ENCODE measurements around the gene MDFI. TPM values are rescaled to one million over a fixed set of nuclear protein-coding genes. Genes with fewer than 3 reads are reported as not detected.

MDFI gene
- total RNA-seq, 1 experiment from 2014 or later: 86.2 TPM

DNA sequence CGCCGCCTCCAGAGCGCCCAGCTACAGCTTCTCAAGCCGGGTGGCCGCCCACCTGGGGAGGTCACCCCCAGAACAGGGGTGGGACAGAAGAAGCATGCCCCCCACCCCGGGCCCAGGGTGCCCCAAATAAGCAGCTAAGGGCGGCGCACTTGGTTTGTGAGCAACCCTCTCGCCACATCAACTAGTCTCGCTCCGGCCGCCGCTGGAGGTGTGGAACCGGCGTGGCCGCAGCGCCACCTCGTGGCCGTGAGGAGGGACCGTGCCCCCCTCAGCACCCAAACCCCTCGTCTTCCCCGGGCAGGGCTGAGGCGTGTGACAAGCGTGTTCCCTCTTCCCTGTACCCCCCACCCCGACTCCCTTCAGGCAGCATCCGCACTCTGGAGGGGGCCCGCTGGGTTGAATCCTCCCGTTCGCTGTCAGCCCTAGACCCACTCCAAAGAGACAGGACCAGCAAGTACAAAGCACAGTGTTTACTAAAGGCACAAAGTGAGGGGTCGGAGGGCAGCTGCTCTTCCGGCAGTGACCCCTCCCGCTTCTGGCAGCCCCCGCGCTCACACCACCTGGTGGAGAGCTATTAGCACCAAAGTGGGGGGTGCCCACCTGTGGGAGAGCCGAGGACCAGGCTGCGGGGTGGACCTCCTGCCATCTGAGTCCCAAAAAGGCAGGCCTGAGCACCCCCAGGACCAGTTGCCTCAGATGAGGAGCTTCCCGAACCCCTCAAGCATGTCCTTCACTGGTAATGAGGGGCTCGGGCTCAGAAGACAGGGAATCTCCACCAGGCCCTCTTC, 45.4 kb downstream of the MDFI start (continued):
- TF ChIP-seq GABPB1 (CRISPR knock-in tag; IDR thresholded peaks at IDR 0.05) (0 out of 2 replicates have a peak, but pooled peaks have one; percentile 29), NR2C2 (CRISPR knock-in tag; IDR thresholded peaks at IDR 0.05) (no peak), NR3C1 (CRISPR knock-in tag; conservative IDR thresholded peaks at IDR 0.05; ENCODE audit: low read depth) (no peak), ZNF423 (CRISPR knock-in tag; IDR thresholded peaks at IDR 0.05) (0 out of 2 replicates have a peak, but pooled peaks have one; percentile 4), ZBTB21 (CRISPR knock-in tag; IDR thresholded peaks at IDR 0.05; ENCODE audit: borderline replicate concordance) (no peak)
- TF ChIP-seq, protein P1, sequence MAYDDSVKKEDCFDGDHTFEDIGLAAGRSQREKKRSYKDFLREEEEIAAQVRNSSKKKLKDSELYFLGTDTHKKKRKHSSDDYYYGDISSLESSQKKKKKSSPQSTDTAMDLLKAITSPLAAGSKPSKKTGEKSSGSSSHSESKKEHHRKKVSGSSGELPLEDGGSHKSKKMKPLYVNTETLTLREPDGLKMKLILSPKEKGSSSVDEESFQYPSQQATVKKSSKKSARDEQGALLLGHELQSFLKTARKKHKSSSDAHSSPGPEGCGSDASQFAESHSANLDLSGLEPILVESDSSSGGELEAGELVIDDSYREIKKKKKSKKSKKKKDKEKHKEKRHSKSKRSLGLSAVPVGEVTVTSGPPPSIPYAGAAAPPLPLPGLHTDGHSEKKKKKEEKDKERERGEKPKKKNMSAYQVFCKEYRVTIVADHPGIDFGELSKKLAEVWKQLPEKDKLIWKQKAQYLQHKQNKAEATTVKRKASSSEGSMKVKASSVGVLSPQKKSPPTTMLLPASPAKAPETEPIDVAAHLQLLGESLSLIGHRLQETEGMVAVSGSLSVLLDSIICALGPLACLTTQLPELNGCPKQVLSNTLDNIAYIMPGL (CRISPR knock-in tag; IDR thresholded peaks at IDR 0.05): 0 out of 2 replicates have a peak, but pooled peaks have one; percentile 38
- TF ChIP-seq, protein P2, sequence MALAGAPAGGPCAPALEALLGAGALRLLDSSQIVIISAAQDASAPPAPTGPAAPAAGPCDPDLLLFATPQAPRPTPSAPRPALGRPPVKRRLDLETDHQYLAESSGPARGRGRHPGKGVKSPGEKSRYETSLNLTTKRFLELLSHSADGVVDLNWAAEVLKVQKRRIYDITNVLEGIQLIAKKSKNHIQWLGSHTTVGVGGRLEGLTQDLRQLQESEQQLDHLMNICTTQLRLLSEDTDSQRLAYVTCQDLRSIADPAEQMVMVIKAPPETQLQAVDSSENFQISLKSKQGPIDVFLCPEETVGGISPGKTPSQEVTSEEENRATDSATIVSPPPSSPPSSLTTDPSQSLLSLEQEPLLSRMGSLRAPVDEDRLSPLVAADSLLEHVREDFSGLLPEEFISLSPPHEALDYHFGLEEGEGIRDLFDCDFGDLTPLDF (CRISPR knock-in tag; IDR thresholded peaks at IDR 0.05): no peak
- TF ChIP-seq, protein P3, sequence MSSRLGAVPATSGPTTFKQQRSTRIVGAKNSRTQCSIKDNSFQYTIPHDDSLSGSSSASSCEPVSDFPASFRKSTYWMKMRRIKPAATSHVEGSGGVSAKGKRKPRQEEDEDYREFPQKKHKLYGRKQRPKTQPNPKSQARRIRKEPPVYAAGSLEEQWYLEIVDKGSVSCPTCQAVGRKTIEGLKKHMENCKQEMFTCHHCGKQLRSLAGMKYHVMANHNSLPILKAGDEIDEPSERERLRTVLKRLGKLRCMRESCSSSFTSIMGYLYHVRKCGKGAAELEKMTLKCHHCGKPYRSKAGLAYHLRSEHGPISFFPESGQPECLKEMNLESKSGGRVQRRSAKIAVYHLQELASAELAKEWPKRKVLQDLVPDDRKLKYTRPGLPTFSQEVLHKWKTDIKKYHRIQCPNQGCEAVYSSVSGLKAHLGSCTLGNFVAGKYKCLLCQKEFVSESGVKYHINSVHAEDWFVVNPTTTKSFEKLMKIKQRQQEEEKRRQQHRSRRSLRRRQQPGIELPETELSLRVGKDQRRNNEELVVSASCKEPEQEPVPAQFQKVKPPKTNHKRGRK (CRISPR knock-in tag; IDR thresholded peaks at IDR 0.05; ENCODE audit: borderline replicate concordance): no peak
- TF ChIP-seq, protein P4, sequence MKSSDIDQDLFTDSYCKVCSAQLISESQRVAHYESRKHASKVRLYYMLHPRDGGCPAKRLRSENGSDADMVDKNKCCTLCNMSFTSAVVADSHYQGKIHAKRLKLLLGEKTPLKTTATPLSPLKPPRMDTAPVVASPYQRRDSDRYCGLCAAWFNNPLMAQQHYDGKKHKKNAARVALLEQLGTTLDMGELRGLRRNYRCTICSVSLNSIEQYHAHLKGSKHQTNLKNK (CRISPR knock-in tag; IDR thresholded peaks at IDR 0.05): no peak

DNA sequence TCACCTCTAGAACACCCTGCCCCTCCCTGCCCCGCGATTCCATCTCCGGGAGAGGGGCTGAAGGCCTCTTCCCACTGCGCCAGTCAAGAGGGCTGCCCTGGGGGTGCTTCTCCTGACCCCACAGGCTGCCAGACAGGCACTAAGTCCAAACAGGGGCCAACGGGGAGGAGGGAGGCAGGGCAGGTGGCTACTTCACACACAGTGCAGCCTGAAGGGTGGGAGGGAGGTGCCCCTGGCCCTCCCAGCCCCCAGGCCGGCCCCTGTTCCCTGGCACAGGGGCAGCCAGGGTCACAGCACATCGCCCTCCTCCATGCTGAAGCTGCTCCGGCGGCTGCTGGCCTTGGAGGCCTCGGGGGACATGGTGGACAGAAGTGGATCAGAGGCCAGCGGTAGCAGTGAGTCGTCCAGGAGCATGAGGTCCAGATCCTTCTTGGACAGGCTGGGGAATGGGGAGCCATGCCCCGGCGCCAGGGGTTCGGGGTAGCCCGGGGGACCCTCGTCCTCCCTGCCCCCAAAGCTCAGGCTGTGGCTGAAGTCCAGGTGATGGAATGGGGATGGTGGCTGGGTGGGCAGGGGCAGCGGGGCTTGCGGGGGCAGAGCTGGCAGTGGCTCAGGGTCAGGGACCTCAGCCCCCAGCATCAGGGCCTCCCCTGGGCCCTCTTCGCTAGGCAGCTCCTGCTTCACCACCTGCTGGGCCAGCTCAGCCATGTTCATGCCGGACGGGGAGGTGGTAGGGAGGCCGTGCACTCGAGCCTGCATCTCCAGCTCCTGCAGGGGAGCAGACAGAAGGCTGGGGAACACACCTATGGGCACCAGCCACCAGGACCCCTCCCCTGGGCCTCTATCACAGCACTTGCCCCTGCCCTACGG, 46.3 kb downstream of the MDFI start:
- H3K4me3 Mint-ChIP-seq: no peak overlapping the region
- no peak overlapping the region for H3K27ac Mint-ChIP-seq
- no peaks in the 10 kb centered on the region for H3K36me3 Mint-ChIP-seq
- no peak for ATAC-seq
- DNase-seq (ENCODE audit: low spot score): no peak
- TF ChIP-seq CREB1 (CRISPR knock-in tag; IDR thresholded peaks at IDR 0.05): no peak
- no peak for TF ChIP-seq ESRRA (CRISPR knock-in tag; IDR thresholded peaks at IDR 0.05; ENCODE audit: borderline replicate concordance)
- TF ChIP-seq, protein P4 (CRISPR knock-in tag; IDR thresholded peaks at IDR 0.05): no peak
- no peak for TF ChIP-seq FOXK1 (CRISPR knock-in tag; IDR thresholded peaks at IDR 0.05)
- no peak for TF ChIP-seq ZNF416 (CRISPR knock-in tag; IDR thresholded peaks at IDR 0.05)
- no peak for TF ChIP-seq IRF2 (CRISPR knock-in tag; IDR thresholded peaks at IDR 0.05; ENCODE audit: borderline replicate concordance, low read depth)
- CTCF ChIA-PET: interaction anchor here (0.6 to 6.6 kb wide), 30 partner anchors 9 to 493 kb away, joined by 3 to 152 read pairs (median 6); partner anchors contain the start of genes BYSL, MED20 and TOMM6
- H3K4me1 Mint-ChIP-seq: peaks cover 45% of the 10 kb centered on the region
- no peaks in the 10 kb centered on the region for H3K9me3 Mint-ChIP-seq
- H3K27me3 Mint-ChIP-seq (ENCODE audit: low read depth): peaks cover 9% of the 10 kb centered on the region
- POLR2A ChIA-PET: interaction anchor here (1.2 kb wide), 1 partner anchor 82 kb away, joined by 7 read pairs; no protein-coding TSS in a partner anchor
